ENCODE results near the gene MRAP2. TPM values are rescaled to one million over a fixed set of nuclear protein-coding genes. Genes with fewer than 3 reads are reported as not detected.
"Not testable (repeated sequence)": the region's sequence is repeated elsewhere in the genome, so short reads cannot be mapped to it uniquely, and the experiment has no call there.

MRAP2 gene
- total RNA-seq, 4 donors from 2014 or later = 1.9 to 10.9 (median 2.1) TPM; not detected in 1

DNA sequence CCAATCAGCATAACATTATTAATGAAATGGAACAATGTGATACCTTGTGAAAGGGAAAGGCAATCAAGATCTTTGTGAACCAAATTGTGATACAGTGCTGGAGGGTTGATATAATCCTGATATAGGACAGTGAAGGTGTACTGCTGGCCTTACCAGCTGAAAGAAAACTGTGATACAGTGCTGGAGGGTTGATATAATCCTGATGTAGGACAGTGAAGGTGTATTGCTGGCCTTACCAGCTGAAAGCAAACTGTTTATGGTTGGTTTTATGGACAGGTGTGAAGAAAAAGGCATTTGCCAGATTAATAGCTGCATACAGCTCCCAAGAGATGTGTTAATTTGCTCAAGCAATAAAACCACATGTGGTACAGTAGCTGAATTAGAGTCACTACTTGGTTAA is 73.9 kb downstream of the MRAP2 start:
- DNase-seq = no peak
- TF ChIP-seq, protein P1, sequence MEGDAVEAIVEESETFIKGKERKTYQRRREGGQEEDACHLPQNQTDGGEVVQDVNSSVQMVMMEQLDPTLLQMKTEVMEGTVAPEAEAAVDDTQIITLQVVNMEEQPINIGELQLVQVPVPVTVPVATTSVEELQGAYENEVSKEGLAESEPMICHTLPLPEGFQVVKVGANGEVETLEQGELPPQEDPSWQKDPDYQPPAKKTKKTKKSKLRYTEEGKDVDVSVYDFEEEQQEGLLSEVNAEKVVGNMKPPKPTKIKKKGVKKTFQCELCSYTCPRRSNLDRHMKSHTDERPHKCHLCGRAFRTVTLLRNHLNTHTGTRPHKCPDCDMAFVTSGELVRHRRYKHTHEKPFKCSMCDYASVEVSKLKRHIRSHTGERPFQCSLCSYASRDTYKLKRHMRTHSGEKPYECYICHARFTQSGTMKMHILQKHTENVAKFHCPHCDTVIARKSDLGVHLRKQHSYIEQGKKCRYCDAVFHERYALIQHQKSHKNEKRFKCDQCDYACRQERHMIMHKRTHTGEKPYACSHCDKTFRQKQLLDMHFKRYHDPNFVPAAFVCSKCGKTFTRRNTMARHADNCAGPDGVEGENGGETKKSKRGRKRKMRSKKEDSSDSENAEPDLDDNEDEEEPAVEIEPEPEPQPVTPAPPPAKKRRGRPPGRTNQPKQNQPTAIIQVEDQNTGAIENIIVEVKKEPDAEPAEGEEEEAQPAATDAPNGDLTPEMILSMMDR (IDR thresholded peaks at IDR 0.05) = no peak
- TF ChIP-seq POLR2A (IDR thresholded peaks at IDR 0.05) = no peak
- Histone ChIP-seq H3K4me1 (no peaks in the 10 kb centered on the region), H3K4me3 (no peak overlapping the region), H3K27ac (no peak overlapping the region), H3K27me3 (no peaks in the 10 kb centered on the region), H3K36me3 (no peaks in the 10 kb centered on the region), H3K9me3 (no peaks in the 10 kb centered on the region)
- intact Hi-C loops (cut with DNase I; ENCODE audit: low total_unique reads) = no loop called here

DNA sequence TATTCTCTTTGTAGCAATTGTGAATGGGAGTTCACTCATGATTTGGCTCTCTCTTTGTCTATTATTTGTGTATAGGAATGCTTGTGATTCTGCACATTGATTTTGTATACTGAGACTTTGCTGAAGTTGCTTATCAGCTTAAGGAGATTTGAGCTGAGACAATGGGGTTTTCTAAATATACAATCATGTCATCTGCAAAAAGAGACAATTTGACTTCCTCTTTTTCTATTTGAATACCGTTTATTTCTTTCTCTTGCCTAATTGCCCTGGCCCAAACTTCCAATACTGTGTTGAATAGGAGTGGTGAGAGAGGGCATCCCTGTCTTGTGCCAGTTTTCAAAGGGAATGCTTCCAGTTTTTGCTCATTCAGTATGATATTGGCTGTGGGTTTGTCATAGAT is 77.8 kb downstream of the MRAP2 start:
- H3K27ac ChIP-seq; intact Hi-C loops (cut with DNase I; ENCODE audit: low total_unique reads); H3K4me3 ChIP-seq; H3K9me3 ChIP-seq; H3K36me3 ChIP-seq; H3K27me3 ChIP-seq; H3K4me1 ChIP-seq; DNase-seq: not testable (repeated sequence)

DNA sequence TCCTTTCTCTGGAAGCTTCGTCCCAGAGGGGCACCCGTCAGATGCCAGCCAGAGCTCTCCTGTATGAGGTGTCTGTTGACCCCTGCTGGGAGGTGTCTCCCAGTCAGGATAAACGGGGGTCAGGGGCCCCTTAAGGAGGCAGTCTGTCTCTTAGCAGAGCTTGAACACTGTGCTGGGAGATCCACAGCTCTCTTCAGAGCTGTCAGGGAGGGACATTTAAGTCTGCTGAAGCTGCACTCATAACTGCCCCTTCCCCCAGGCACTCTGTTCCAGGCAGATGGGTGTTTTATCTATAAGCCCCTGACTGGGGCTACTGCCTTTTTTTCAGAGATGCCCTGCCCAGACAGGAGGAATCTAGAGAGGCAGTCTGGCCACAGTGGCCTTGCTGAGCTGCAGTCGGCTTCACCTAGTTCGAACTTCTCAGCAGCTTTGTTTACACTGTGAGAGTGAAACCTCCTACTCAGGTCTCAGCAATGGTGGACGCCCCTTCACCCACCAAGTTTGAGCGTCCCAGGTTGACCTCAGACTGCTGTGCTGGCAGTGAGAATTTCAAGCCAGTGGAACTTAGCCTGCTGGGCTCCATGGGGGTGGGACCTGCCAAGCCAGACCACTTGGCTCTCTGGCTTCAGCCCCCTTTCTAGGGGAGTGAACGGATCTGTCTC is 81.5 kb downstream of the MRAP2 start:
- H3K27ac ChIP-seq; H3K9me3 ChIP-seq; H3K4me3 ChIP-seq; H3K27me3 ChIP-seq; H3K36me3 ChIP-seq; DNase-seq; intact Hi-C loops (cut with DNase I; ENCODE audit: low total_unique reads); H3K4me1 ChIP-seq: not testable (repeated sequence)

DNA sequence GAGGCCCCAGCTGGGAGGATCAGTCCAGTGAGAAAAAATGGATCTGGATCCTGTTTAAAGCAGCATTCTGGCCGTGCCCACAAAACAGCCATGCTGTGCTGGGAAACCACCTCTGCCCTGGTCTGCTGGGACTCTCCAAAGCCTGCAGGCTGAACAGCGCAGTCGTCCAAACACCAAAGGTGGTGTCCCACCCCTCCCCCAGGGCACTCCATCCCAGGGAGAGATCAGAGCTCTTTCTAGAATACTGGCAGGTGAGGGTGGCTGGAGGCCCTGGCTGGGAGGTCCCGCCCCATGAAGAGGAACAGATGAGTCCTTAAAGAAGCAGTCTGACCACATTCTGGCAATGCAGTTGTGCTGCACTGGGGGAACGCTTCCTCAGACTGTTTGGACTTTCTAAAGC is 84.6 kb downstream of the MRAP2 start:
- Histone ChIP-seq H3K9me3 (no peaks in the 10 kb centered on the region), H3K4me3 (no peak overlapping the region), H3K27me3 (no peaks in the 10 kb centered on the region), H3K4me1 (no peaks in the 10 kb centered on the region), H3K27ac (no peak overlapping the region), H3K36me3 (no peaks in the 10 kb centered on the region)
- TF ChIP-seq, protein P1 (IDR thresholded peaks at IDR 0.05) = no peak
- no peak for TF ChIP-seq POLR2A (IDR thresholded peaks at IDR 0.05)
- DNase-seq = no peak
- intact Hi-C loops (cut with DNase I; ENCODE audit: low total_unique reads) = no loop called here

DNA sequence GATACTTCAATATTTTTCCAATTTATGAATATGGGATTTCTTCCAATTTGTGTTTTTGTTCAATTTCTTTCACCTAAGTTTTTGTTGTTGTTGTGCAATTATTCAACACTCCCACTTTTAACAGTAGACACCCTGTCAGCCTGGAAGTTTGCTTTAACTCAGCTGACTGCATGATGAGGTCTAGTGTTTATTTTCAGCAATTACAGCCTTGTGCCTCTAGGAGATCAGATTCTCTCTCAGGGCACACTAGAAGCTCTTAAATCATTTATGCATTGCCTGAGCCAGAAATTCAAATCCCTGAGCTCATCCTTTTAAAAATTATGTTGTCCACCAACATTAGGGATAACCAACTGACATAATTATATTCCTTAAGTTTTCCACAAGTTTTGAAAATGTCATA is 85.7 kb downstream of the MRAP2 start:
- TF ChIP-seq, protein P1 (IDR thresholded peaks at IDR 0.05) = no peak
- no peak for TF ChIP-seq POLR2A (IDR thresholded peaks at IDR 0.05)
- no peak for DNase-seq
- intact Hi-C loops (cut with DNase I; ENCODE audit: low total_unique reads) = no loop called here
- H3K36me3 ChIP-seq = no peaks in the 10 kb centered on the region
- H3K4me3 ChIP-seq = no peak overlapping the region
- no peaks in the 10 kb centered on the region for H3K9me3 ChIP-seq
- no peaks in the 10 kb centered on the region for H3K27me3 ChIP-seq
- no peaks in the 10 kb centered on the region for H3K4me1 ChIP-seq
- no peak overlapping the region for H3K27ac ChIP-seq

DNA sequence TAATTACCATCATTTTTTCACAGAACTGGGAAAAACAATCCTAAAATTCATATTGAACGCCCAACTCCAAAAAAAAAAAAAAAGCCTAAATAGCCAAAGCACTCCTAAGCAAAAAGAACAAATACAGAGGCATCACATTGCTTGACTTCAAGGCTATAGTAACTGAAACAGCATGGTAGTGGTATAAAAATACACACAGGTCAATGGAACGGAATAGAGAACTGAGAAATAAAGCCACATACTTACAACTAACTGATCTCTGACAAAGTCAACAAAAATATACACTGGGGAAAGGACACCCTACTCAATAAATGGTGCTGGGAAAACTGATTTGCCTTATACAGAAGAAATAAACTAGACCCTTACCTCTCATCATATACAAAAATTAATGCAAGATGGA is 89.6 kb downstream of the MRAP2 start:
- Histone ChIP-seq H3K27me3 (no peaks in the 10 kb centered on the region), H3K36me3 (no peaks in the 10 kb centered on the region), H3K4me3 (no peak overlapping the region), H3K9me3 (no peaks in the 10 kb centered on the region), H3K4me1 (no peaks in the 10 kb centered on the region), H3K27ac (no peak overlapping the region)
- TF ChIP-seq POLR2A (IDR thresholded peaks at IDR 0.05) = no peak
- TF ChIP-seq, protein P1 (IDR thresholded peaks at IDR 0.05) = no peak
- intact Hi-C loops (cut with DNase I; ENCODE audit: low total_unique reads) = no loop called here
- no peak for DNase-seq

DNA sequence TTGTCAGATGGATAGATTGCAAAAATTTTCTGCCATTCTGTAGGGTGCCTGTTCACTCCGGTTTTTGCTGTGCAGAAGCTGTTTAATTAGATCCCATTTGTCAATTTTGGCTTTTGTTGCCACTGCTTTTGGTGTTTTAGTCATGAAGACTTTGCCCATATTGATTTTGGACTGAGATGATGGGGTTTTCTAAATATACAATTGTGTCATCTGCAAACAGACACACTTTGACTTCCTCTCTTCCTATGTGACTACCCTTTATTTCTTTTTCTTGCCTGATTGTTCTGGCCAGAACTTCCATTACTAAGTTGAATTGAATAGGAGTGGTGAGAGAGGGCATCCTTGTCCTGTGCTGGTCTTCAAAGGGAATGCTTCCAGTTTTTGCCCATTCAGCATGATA is 96.0 kb downstream of the MRAP2 start:
- H3K4me3 ChIP-seq; H3K9me3 ChIP-seq; H3K4me1 ChIP-seq; H3K36me3 ChIP-seq; DNase-seq; intact Hi-C loops (cut with DNase I; ENCODE audit: low total_unique reads); H3K27ac ChIP-seq; H3K27me3 ChIP-seq: not testable (repeated sequence)

DNA sequence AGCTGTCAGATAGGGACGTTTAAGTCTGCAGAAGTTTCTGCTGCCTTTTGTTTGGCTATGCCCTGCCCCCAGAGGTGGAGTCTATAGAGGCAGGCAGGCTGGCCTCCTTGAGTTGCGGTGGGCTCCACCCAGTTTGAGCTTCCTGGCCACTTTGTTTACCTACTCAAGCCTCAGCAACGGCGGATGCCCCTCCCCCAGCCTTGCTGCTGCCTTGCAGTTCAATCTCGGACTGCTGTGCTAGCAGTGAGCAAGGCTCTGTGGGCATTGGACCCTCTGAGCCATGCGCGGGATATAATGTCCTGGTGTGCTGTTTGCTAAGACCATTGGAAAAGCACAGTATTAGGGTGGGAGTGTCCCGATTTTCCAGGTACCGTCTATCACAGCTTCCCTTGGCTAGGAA is 99.8 kb downstream of the MRAP2 start:
- H3K4me1 ChIP-seq; H3K36me3 ChIP-seq; H3K27me3 ChIP-seq; intact Hi-C loops (cut with DNase I; ENCODE audit: low total_unique reads); H3K4me3 ChIP-seq; H3K9me3 ChIP-seq; H3K27ac ChIP-seq; DNase-seq: not testable (repeated sequence)

All from uterus (tissue), 4 donors.